Measurements from ENCODE around the gene SPO11.
A peak's percentile ranks its signal among the peaks of the same experiment; 100 is the strongest.

SPO11 gene

GRCh38 chr20:57291003-57291402, 38.6 kb upstream of the SPO11 start:
- H2BK120ac ChIP-seq (ENCODE audit: low read depth, low read length), result no peak overlapping the region
- H3K23ac ChIP-seq (ENCODE audit: low read length), result no peak overlapping the region
- no peak overlapping the region for H2BK5ac ChIP-seq (ENCODE audit: low read length)
- H4K8ac ChIP-seq (ENCODE audit: low read depth, low read length), result no peak overlapping the region
- H3K9ac ChIP-seq (ENCODE audit: low read length), result no peak overlapping the region
- no peak overlapping the region for H3K4me3 ChIP-seq (ENCODE audit: low read length)
- H4K5ac ChIP-seq (ENCODE audit: low read length), result no peak overlapping the region
- no peak overlapping the region for H3K4ac ChIP-seq (ENCODE audit: low read depth, low read length)
- no peaks in the 10 kb centered on the region for H3K36me3 ChIP-seq (ENCODE audit: control insufficient read depth, insufficient read depth, low read length)
- H3K18ac ChIP-seq (ENCODE audit: low read length), result no peak overlapping the region
- H3K27ac ChIP-seq (ENCODE audit: low read depth, low read length), result no peak overlapping the region
- DNase-seq, result peak; percentile 26
- H3K27me3 ChIP-seq (ENCODE audit: insufficient read depth, low read length, poor library complexity), result no peaks in the 10 kb centered on the region
- no peak overlapping the region for H2BK15ac ChIP-seq (replicated peaks; ENCODE audit: low read depth)
- H3K56ac ChIP-seq (ENCODE audit: low read length), result no peak overlapping the region
- peaks cover 2% of the 10 kb centered on the region for H3K4me1 ChIP-seq (ENCODE audit: control insufficient read depth, low read depth, low read length)
- WGBS (ENCODE audit: extremely low coverage, insufficient coverage, low lambda C conversion rate), result no CpG with 5 or more reads among the region's 10 CpGs
- H2AK5ac ChIP-seq (ENCODE audit: low read length), result no peak overlapping the region
- no peak overlapping the region for H3K4me2 ChIP-seq (ENCODE audit: low read length)
- no peaks in the 10 kb centered on the region for H3K79me1 ChIP-seq (ENCODE audit: low read length)
- H3K79me2 ChIP-seq (ENCODE audit: control insufficient read depth, insufficient read depth, low read length), result no peaks in the 10 kb centered on the region

- Histone ChIP-seq H2BK15ac (replicated peaks; ENCODE audit: low read depth) (no peak overlapping the region), H3K4me1 (ENCODE audit: control insufficient read depth, low read depth, low read length) (peaks cover 2% of the 10 kb centered on the region), H3K4ac (ENCODE audit: low read depth, low read length) (no peak overlapping the region), H2BK120ac (ENCODE audit: low read depth, low read length) (no peak overlapping the region), H3K18ac (ENCODE audit: low read length) (no peak overlapping the region), H3K36me3 (ENCODE audit: control insufficient read depth, insufficient read depth, low read length) (no peaks in the 10 kb centered on the region), H2BK5ac (ENCODE audit: low read length) (no peak overlapping the region), H3K79me2 (ENCODE audit: control insufficient read depth, insufficient read depth, low read length) (no peaks in the 10 kb centered on the region), H3K27ac (ENCODE audit: low read depth, low read length) (no peak overlapping the region), H3K27me3 (ENCODE audit: insufficient read depth, low read length, poor library complexity) (no peaks in the 10 kb centered on the region), H3K23ac (ENCODE audit: low read length) (no peak overlapping the region), H4K8ac (ENCODE audit: low read depth, low read length) (no peak overlapping the region), H4K5ac (ENCODE audit: low read length) (no peak overlapping the region), H3K56ac (ENCODE audit: low read length) (no peak overlapping the region), H2AK5ac (ENCODE audit: low read length) (no peak overlapping the region), H3K4me2 (ENCODE audit: low read length) (no peak overlapping the region), H3K4me3 (ENCODE audit: low read length) (no peak overlapping the region), H3K79me1 (ENCODE audit: low read length) (no peaks in the 10 kb centered on the region), H3K9ac (ENCODE audit: low read length) (no peak overlapping the region)
- DNase-seq, result no peak
- WGBS (ENCODE audit: extremely low coverage, insufficient coverage, low lambda C conversion rate), result no CpG with 5 or more reads among the region's 6 CpGs
Observed at GRCh38 chr20:57291694-57292093, 37.9 kb upstream of the SPO11 start.

GRCh38 chr20:57292611-57293010, 37.0 kb upstream of the SPO11 start:
- H4K5ac ChIP-seq (ENCODE audit: low read length), result no peak overlapping the region
- H2BK5ac ChIP-seq (ENCODE audit: low read length), result no peak overlapping the region
- H3K27ac ChIP-seq (ENCODE audit: low read depth, low read length), result no peak overlapping the region
- H3K79me1 ChIP-seq (ENCODE audit: low read length), result no peaks in the 10 kb centered on the region
- no peak overlapping the region for H2BK120ac ChIP-seq (ENCODE audit: low read depth, low read length)
- DNase-seq, result no peak
- H3K4me2 ChIP-seq (ENCODE audit: low read length), result no peak overlapping the region
- no peaks in the 10 kb centered on the region for H3K27me3 ChIP-seq (ENCODE audit: insufficient read depth, low read length, poor library complexity)
- H3K4ac ChIP-seq (ENCODE audit: low read depth, low read length), result no peak overlapping the region
- no peak overlapping the region for H2AK5ac ChIP-seq (ENCODE audit: low read length)
- no peak overlapping the region for H3K18ac ChIP-seq (ENCODE audit: low read length)
- no peak overlapping the region for H3K23ac ChIP-seq (ENCODE audit: low read length)
- H4K8ac ChIP-seq (ENCODE audit: low read depth, low read length), result no peak overlapping the region
- no peak overlapping the region for H2BK15ac ChIP-seq (replicated peaks; ENCODE audit: low read depth)
- peaks cover 2% of the 10 kb centered on the region for H3K4me1 ChIP-seq (ENCODE audit: control insufficient read depth, low read depth, low read length)
- H3K4me3 ChIP-seq (ENCODE audit: low read length), result no peak overlapping the region
- H3K56ac ChIP-seq (ENCODE audit: low read length), result no peak overlapping the region
- no peaks in the 10 kb centered on the region for H3K79me2 ChIP-seq (ENCODE audit: control insufficient read depth, insufficient read depth, low read length)
- H3K9ac ChIP-seq (ENCODE audit: low read length), result no peak overlapping the region
- no peaks in the 10 kb centered on the region for H3K36me3 ChIP-seq (ENCODE audit: control insufficient read depth, insufficient read depth, low read length)
- WGBS (ENCODE audit: extremely low coverage, insufficient coverage, low lambda C conversion rate), result no CpG with 5 or more reads among the region's 2 CpGs

- Histone ChIP-seq H2BK120ac (ENCODE audit: low read depth, low read length) (no peak overlapping the region), H3K4me2 (ENCODE audit: low read length) (no peak overlapping the region), H4K5ac (ENCODE audit: low read length) (no peak overlapping the region), H3K36me3 (ENCODE audit: control insufficient read depth, insufficient read depth, low read length) (no peaks in the 10 kb centered on the region), H3K23ac (ENCODE audit: low read length) (no peak overlapping the region), H3K79me2 (ENCODE audit: control insufficient read depth, insufficient read depth, low read length) (no peaks in the 10 kb centered on the region), H2AK5ac (ENCODE audit: low read length) (no peak overlapping the region), H3K56ac (ENCODE audit: low read length) (no peak overlapping the region), H3K79me1 (ENCODE audit: low read length) (no peaks in the 10 kb centered on the region), H3K4me3 (ENCODE audit: low read length) (no peak overlapping the region), H4K8ac (ENCODE audit: low read depth, low read length) (no peak overlapping the region), H2BK5ac (ENCODE audit: low read length) (no peak overlapping the region), H3K9ac (ENCODE audit: low read length) (no peak overlapping the region), H3K4ac (ENCODE audit: low read depth, low read length) (no peak overlapping the region), H3K18ac (ENCODE audit: low read length) (no peak overlapping the region), H2BK15ac (replicated peaks; ENCODE audit: low read depth) (no peak overlapping the region), H3K27ac (ENCODE audit: low read depth, low read length) (no peak overlapping the region), H3K27me3 (ENCODE audit: insufficient read depth, low read length, poor library complexity) (no peaks in the 10 kb centered on the region), H3K4me1 (ENCODE audit: control insufficient read depth, low read depth, low read length) (peaks cover 2% of the 10 kb centered on the region)
- DNase-seq, result no peak
- no CpG with 5 or more reads among the region's 7 CpGs for WGBS (ENCODE audit: extremely low coverage, insufficient coverage, low lambda C conversion rate)
Observed at GRCh38 chr20:57293995-57294394, 35.6 kb upstream of the SPO11 start.

DNA sequence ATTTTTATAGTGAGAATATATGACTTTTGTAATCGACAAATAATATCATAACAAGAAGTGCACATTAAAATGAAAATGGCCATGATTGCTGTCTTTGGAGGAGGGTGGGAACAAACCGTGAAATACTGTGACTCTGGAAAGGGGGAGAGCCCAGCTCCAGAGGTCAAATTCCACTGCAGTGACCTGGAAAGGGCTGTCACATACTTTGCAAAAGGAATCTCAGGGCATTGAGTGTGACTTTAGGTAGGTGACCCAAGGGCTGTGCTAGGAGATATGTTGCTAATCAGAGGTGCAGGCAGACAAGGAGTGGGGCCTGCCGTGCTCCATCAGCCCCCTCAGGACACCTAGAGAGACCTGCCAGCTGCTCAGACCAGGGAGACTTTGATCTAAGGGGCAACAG, 35.1 kb upstream of the SPO11 start:
- Histone ChIP-seq H3K27ac (ENCODE audit: low read depth, low read length) (no peak overlapping the region), H3K4ac (ENCODE audit: low read depth, low read length) (no peak overlapping the region)

DNA sequence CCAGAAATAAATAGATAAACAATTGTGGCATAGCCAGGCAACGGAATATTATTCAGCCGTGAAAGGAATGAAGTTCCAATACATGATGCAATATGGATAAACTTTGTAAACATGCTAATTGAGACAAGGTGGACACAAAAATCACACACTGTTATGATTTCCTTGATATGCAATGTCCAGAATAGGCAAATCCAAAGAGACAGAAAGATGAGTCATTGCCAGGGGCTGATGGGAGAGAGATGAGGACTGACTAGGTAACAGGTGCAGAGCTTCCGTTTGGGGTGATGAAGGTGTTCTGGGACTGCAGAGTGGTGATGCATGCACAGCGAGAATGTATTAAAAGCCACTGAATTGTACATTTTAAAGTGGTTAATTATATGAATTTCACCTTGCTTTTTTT, 31.1 kb upstream of the SPO11 start:
- Histone ChIP-seq H3K4me2 (ENCODE audit: low read length) (no peak overlapping the region), H3K36me3 (ENCODE audit: control insufficient read depth, insufficient read depth, low read length) (no peaks in the 10 kb centered on the region), H4K5ac (ENCODE audit: low read length) (no peak overlapping the region), H2BK5ac (ENCODE audit: low read length) (no peak overlapping the region), H3K27ac (ENCODE audit: low read depth, low read length) (no peak overlapping the region), H3K23ac (ENCODE audit: low read length) (no peak overlapping the region), H3K4me3 (ENCODE audit: low read length) (no peak overlapping the region), H3K79me1 (ENCODE audit: low read length) (no peaks in the 10 kb centered on the region), H3K56ac (ENCODE audit: low read length) (no peak overlapping the region), H3K18ac (ENCODE audit: low read length) (no peak overlapping the region), H2BK120ac (ENCODE audit: low read depth, low read length) (no peak overlapping the region), H3K79me2 (ENCODE audit: control insufficient read depth, insufficient read depth, low read length) (no peaks in the 10 kb centered on the region), H3K27me3 (ENCODE audit: insufficient read depth, low read length, poor library complexity) (no peaks in the 10 kb centered on the region), H4K8ac (ENCODE audit: low read depth, low read length) (no peak overlapping the region), H3K9ac (ENCODE audit: low read length) (no peak overlapping the region), H3K4me1 (ENCODE audit: control insufficient read depth, low read depth, low read length) (peaks cover 2% of the 10 kb centered on the region), H2AK5ac (ENCODE audit: low read length) (no peak overlapping the region), H2BK15ac (replicated peaks; ENCODE audit: low read depth) (no peak overlapping the region), H3K4ac (ENCODE audit: low read depth, low read length) (no peak overlapping the region)
- WGBS (ENCODE audit: extremely low coverage, insufficient coverage, low lambda C conversion rate), result no CpG with 5 or more reads among the region's 4 CpGs
- no peak for DNase-seq

More for the DNA sequence above, 35.1 kb upstream of the SPO11 start:
- no peak overlapping the region for H2BK120ac ChIP-seq (ENCODE audit: low read depth, low read length)
- no peak overlapping the region for H3K4me3 ChIP-seq (ENCODE audit: low read length)
- H3K4me2 ChIP-seq (ENCODE audit: low read length), result no peak overlapping the region
- H3K36me3 ChIP-seq (ENCODE audit: control insufficient read depth, insufficient read depth, low read length), result no peaks in the 10 kb centered on the region
- H3K18ac ChIP-seq (ENCODE audit: low read length), result no peak overlapping the region
- no peak overlapping the region for H2BK5ac ChIP-seq (ENCODE audit: low read length)
- no peak overlapping the region for H3K9ac ChIP-seq (ENCODE audit: low read length)
- H2BK15ac ChIP-seq (replicated peaks; ENCODE audit: low read depth), result no peak overlapping the region
- no peak overlapping the region for H3K23ac ChIP-seq (ENCODE audit: low read length)
- no peaks in the 10 kb centered on the region for H3K27me3 ChIP-seq (ENCODE audit: insufficient read depth, low read length, poor library complexity)
- no peak overlapping the region for H4K8ac ChIP-seq (ENCODE audit: low read depth, low read length)
- no peaks in the 10 kb centered on the region for H3K79me1 ChIP-seq (ENCODE audit: low read length)
- H2AK5ac ChIP-seq (ENCODE audit: low read length), result no peak overlapping the region
- no peak overlapping the region for H4K5ac ChIP-seq (ENCODE audit: low read length)
- peaks cover 2% of the 10 kb centered on the region for H3K4me1 ChIP-seq (ENCODE audit: control insufficient read depth, low read depth, low read length)
- H3K56ac ChIP-seq (ENCODE audit: low read length), result no peak overlapping the region
- DNase-seq, result peak; percentile 71
- no peaks in the 10 kb centered on the region for H3K79me2 ChIP-seq (ENCODE audit: control insufficient read depth, insufficient read depth, low read length)
- WGBS (ENCODE audit: extremely low coverage, insufficient coverage, low lambda C conversion rate), result no CpG with 5 or more reads among the region's 3 CpGs
